ENCODE results near the gene TBCC.
"Not testable (repeated sequence)": the region's sequence is repeated elsewhere in the genome, so short reads cannot be mapped to it uniquely, and the experiment has no call there.

Gene TBCC

GRCh38 chr6:42745640-42746462, at the start of gene TBCC:
TSS of gene TBCC (minus strand) at chr6:42746103. CDS start at chr6:42746073, 30 bp downstream.
- no peak for FAIRE-seq

- no peak for FAIRE-seq
Observed at GRCh38 chr6:42795651-42796050, 49.7 kb upstream of the TBCC start.

GRCh38 chr6:42791706-42792320, 45.9 kb upstream of the TBCC start:
- no peak for FAIRE-seq

- no peak for FAIRE-seq
Observed at GRCh38 chr6:42790549-42791181, 44.8 kb upstream of the TBCC start.

- FAIRE-seq, result no peak
Observed at GRCh38 chr6:42788671-42789070, 42.8 kb upstream of the TBCC start.

GRCh38 chr6:42787063-42787472, 41.2 kb upstream of the TBCC start:
- FAIRE-seq, result no peak

- no peak for FAIRE-seq
Observed at GRCh38 chr6:42786525-42786985, 40.7 kb upstream of the TBCC start.

- FAIRE-seq, result no peak
Observed at GRCh38 chr6:42784717-42785498, 39.0 kb upstream of the TBCC start.

GRCh38 chr6:42783876-42784642, 38.2 kb upstream of the TBCC start:
- no peak for FAIRE-seq

GRCh38 chr6:42783177-42783875, 37.4 kb upstream of the TBCC start:
- no peak for FAIRE-seq

- FAIRE-seq, result no peak
Observed at GRCh38 chr6:42782689-42783176, 36.8 kb upstream of the TBCC start.

- no peak for FAIRE-seq
Observed at GRCh38 chr6:42781796-42782688, 36.1 kb upstream of the TBCC start, which contains the start of gene BICRAL. TSS of gene BICRAL (plus strand) at chr6:42782052. CDS start at chr6:42822023, 39,971 bp downstream.

GRCh38 chr6:42781546-42781795, 35.6 kb upstream of the TBCC start:
- no peak for FAIRE-seq

GRCh38 chr6:42779521-42779920, 33.6 kb upstream of the TBCC start:
- FAIRE-seq, result no peak

- no peak for FAIRE-seq
Observed at GRCh38 chr6:42778122-42778521, 32.2 kb upstream of the TBCC start.

- FAIRE-seq, result no peak
Observed at GRCh38 chr6:42777126-42777822, 31.4 kb upstream of the TBCC start.

GRCh38 chr6:42774821-42775487, 29.1 kb upstream of the TBCC start:
- FAIRE-seq, result not testable (repeated sequence)

GRCh38 chr6:42774201-42774600, 28.3 kb upstream of the TBCC start:
- no peak for FAIRE-seq

- FAIRE-seq, result no peak
Observed at GRCh38 chr6:42771741-42772100, 25.8 kb upstream of the TBCC start.

All from endometrium (tissue), 2 donors.